A549 (cell line): Measurements from ENCODE around the gene HIGD1B.

Experiments used
- ATOH8 ChIP-seq: fragments of 250-450 bp; sonication (Bioruptor Pico); IDR thresholded peaks from 2 replicates; pipeline ENCODE4 v1.5.0; 2020; ENCODE audit warnings: low read depth, mild to moderate bottlenecking, moderate library complexity
- CEBPB ChIP-seq, 2 experiments: fragments of >200 bp in 1 of 2; sonication (Bioruptor Twin) in 1 of 2; formaldehyde crosslinking in 1 of 2; IDR thresholded peaks; 2 replicates each; pipeline ENCODE4 v1.6.1; 2012 to 2016
- HDAC2 ChIP-seq: fragments of 200-600 bp; sonication (generic); IDR thresholded peaks from 2 replicates; pipeline ENCODE4 v1.6.1; 2016
- JUN ChIP-seq, 2 experiments: fragments of >200 bp; sonication (Bioruptor Twin); formaldehyde crosslinking; IDR thresholded peaks; 2 replicates in 1 of 2; 3 replicates in 1 of 2; pipeline ENCODE4 v1.6.1; 2016 to 2017
- MAX ChIP-seq: IDR thresholded peaks from 2 replicates; pipeline ENCODE4 v1.6.1; 2012
- POLR2A ChIP-seq: IDR thresholded peaks from 2 replicates; pipeline ENCODE4 v1.6.1; 2012; ENCODE audit warnings: mild to moderate bottlenecking, low read length
- POLR2AphosphoS2 ChIP-seq: conservative IDR thresholded peaks from 2 replicates; pipeline ENCODE4 v1.6.1; 2012; ENCODE audit warnings: low read length, improper control_type of control experiment, inconsistent platforms
- RCOR1 ChIP-seq: fragments of 150-350 bp; IDR thresholded peaks from 2 replicates; pipeline ENCODE4 v1.6.1; 2014; ENCODE audit warnings: antibody characterized with exemption, low read length, low read depth
- ZFP36 ChIP-seq: fragments of 450-650 bp; IDR thresholded peaks from 2 replicates; pipeline ENCODE4 v1.6.1; 2014; ENCODE audit warnings: borderline replicate concordance; ENCODE audit not compliant: partially characterized antibody
- ZNF302 ChIP-seq: fragments of 250-450 bp; sonication (Bioruptor Pico); IDR thresholded peaks from 2 replicates; pipeline ENCODE4 v1.9.0; 2021; ENCODE audit warnings: inconsistent platforms, mild to moderate bottlenecking, moderate library complexity
- TF ChIP-seq, protein P1 (sequence below): fragments of >200 bp; sonication (Bioruptor Twin); formaldehyde crosslinking; IDR thresholded peaks from 3 replicates; pipeline ENCODE4 v1.5.1; 2016

- TF ChIP-seq ZFP36 (no peak), POLR2A (no peak), ATOH8 (no peak), ZNF302 (CRISPR knock-in tag) (no peak), RCOR1 (no peak), JUN (IDR thresholded peaks at IDR 0.05) (no peak), POLR2AphosphoS2 (no peak), HDAC2 (no peak), MAX (no peak), CEBPB (IDR thresholded peaks at IDR 0.05) (no peak)
- TF ChIP-seq, protein P1, sequence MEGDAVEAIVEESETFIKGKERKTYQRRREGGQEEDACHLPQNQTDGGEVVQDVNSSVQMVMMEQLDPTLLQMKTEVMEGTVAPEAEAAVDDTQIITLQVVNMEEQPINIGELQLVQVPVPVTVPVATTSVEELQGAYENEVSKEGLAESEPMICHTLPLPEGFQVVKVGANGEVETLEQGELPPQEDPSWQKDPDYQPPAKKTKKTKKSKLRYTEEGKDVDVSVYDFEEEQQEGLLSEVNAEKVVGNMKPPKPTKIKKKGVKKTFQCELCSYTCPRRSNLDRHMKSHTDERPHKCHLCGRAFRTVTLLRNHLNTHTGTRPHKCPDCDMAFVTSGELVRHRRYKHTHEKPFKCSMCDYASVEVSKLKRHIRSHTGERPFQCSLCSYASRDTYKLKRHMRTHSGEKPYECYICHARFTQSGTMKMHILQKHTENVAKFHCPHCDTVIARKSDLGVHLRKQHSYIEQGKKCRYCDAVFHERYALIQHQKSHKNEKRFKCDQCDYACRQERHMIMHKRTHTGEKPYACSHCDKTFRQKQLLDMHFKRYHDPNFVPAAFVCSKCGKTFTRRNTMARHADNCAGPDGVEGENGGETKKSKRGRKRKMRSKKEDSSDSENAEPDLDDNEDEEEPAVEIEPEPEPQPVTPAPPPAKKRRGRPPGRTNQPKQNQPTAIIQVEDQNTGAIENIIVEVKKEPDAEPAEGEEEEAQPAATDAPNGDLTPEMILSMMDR: no peak
These were observed 14.7 kb downstream of the HIGD1B start for GRCh38 chr17:44862278-44862914.
